ENCODE data around the gene ERCC4.

Gene ERCC4

GRCh38 chr16:13928646-13929045 is 8.7 kb downstream of the ERCC4 start:
- intact Hi-C loops (cut with DNase I; ENCODE audit: low total_unique reads), result loop anchor here (5.0 to 10.0 kb wide), 2 partner anchors 316 to 364 kb away; no protein-coding TSS in a partner anchor
- Histone ChIP-seq H3K36me3 (peaks cover 12 to 30% (median 13%) of the 10 kb centered on the region in 3 donors), H3K27me3 (no peaks in the 10 kb centered on the region), H3K4me3 (no peak overlapping the region), H3K4me1 (peaks cover 0 to 9% (median 5%) of the 10 kb centered on the region in 4 donors), H3K27ac (no peak overlapping the region), H3K9me3 (no peaks in the 10 kb centered on the region)
- no peak for TF ChIP-seq CTCF (IDR thresholded peaks at IDR 0.05)
- no peak for DNase-seq

- Histone ChIP-seq H3K9me3 (no peaks in the 10 kb centered on the region), H3K4me3 (no peak overlapping the region), H3K36me3 (peaks cover 16 to 30% (median 23%) of the 10 kb centered on the region in 3 donors), H3K4me1 (peaks cover 0 to 7% (median 3%) of the 10 kb centered on the region in 4 donors), H3K27me3 (no peaks in the 10 kb centered on the region), H3K27ac (no peak overlapping the region)
- DNase-seq, result no peak
- intact Hi-C loops (cut with DNase I; ENCODE audit: low total_unique reads), result no loop called here
- no peak for TF ChIP-seq CTCF (IDR thresholded peaks at IDR 0.05)
These were observed 11.9 kb downstream of the ERCC4 start for GRCh38 chr16:13931845-13932244.

DNA sequence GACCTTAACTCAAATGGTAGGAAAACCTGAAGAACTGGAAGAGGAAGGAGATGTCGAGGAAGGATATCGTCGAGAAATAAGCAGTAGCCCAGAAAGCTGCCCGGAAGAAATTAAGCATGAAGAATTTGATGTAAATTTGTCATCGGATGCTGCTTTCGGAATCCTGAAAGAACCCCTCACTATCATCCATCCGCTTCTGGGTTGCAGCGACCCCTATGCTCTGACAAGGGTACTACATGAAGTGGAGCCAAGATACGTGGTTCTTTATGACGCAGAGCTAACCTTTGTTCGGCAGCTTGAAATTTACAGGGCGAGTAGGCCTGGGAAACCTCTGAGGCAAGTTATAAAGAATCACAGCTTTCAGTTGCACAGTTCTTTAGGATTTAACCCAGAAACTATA is 15.5 kb downstream of the ERCC4 start:
- Histone ChIP-seq H3K27me3 (no peaks in the 10 kb centered on the region), H3K4me1 (peaks cover 0 to 9% (median 3%) of the 10 kb centered on the region in 4 donors), H3K36me3 (peaks cover 23 to 54% (median 27%) of the 10 kb centered on the region in 3 donors), H3K27ac (no peak overlapping the region), H3K4me3 (no peak overlapping the region), H3K9me3 (no peaks in the 10 kb centered on the region)
- TF ChIP-seq CTCF (IDR thresholded peaks at IDR 0.05), result peak in 1 of 2 experiments; percentile 10
- DNase-seq, result no peak
- intact Hi-C loops (cut with DNase I; ENCODE audit: low total_unique reads), result no loop called here

GRCh38 chr16:13936155-13936554 is 16.2 kb downstream of the ERCC4 start:
- TF ChIP-seq CTCF (IDR thresholded peaks at IDR 0.05), result no peak
- H3K27me3 ChIP-seq, result no peaks in the 10 kb centered on the region
- H3K4me3 ChIP-seq, result no peak overlapping the region
- H3K9me3 ChIP-seq, result no peaks in the 10 kb centered on the region
- H3K27ac ChIP-seq, result peak overlapping the region in 1 of 2 donors; percentile 35
- H3K36me3 ChIP-seq, result peaks cover 22 to 54% (median 27%) of the 10 kb centered on the region in 3 donors
- H3K4me1 ChIP-seq, result peaks cover 0 to 9% (median 3%) of the 10 kb centered on the region in 4 donors
- no peak for DNase-seq
- intact Hi-C loops (cut with DNase I; ENCODE audit: low total_unique reads), result no loop called here

GRCh38 chr16:13936596-13937081 is 16.7 kb downstream of the ERCC4 start:
- Histone ChIP-seq H3K36me3 (peaks cover 17 to 49% (median 27%) of the 10 kb centered on the region in 3 donors), H3K9me3 (no peaks in the 10 kb centered on the region), H3K4me3 (no peak overlapping the region), H3K4me1 (peaks cover 0 to 9% (median 3%) of the 10 kb centered on the region in 4 donors), H3K27ac (peak overlapping the region in 1 of 2 donors; percentile 35), H3K27me3 (no peaks in the 10 kb centered on the region)
- TF ChIP-seq CTCF (IDR thresholded peaks at IDR 0.05), result no peak
- intact Hi-C loops (cut with DNase I; ENCODE audit: low total_unique reads), result no loop called here
- DNase-seq, result peak; percentile 59 to 77
